Vagina (tissue), 2 donors: Measurements from ENCODE around the gene KLK12.

Experiments used
- POLR2A ChIP-seq, 2 donors: fragments of 450-650 bp; IDR thresholded peaks; one replicate each; pipeline ENCODE4 v1.6.1; 2017; ENCODE audit warnings: antibody characterized with exemption in 2 of 2, mild to moderate bottlenecking in 2 of 2, moderate library complexity in 2 of 2
- TF ChIP-seq, protein P1 (sequence below), 3 experiments: fragments of 450-650 bp in 2 of 3; fragments of 200-600 bp in 1 of 3; sonication (generic) in 1 of 3; IDR thresholded peaks; one replicate each; pipeline ENCODE4 v1.5.1; 2017 to 2019; ENCODE audit warnings: antibody characterized with exemption in 3 of 3, mild to moderate bottlenecking in 2 of 3, moderate library complexity in 2 of 3

DNA sequence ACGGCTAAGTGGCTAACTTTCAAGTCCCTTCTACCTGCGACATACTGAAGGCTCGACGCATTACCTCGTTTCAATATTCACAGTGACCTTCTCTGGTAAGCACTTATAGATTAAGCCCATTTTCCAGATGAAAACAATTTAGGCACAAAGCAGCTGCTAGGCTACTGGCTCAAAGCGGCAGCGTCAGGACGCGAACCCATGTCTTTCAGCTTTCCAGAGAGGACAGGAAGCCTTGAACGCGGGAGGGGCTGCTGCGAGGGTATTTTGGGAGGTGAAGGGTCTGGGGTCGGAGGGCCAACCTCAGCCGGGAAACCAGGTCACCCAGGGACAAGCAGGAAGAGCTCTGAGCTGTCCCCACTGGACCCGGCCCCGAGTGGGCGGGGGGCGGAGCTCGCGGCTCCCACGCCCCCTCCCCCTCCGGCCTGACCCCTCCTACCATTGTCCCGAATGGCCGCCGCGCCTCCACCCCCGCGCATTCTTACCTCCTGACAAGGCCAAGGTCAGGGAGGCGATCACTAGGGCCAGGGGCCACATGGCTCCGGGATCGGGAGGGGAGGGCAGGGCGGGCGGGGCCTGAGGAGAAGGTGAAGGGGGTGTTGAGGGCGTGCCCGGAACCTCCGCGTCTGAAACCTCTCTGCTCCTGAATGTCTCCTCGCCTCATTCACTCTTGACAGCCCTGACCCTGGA is 29.9 kb upstream of the KLK12 start, which contains the start of gene KLK13:
- TF ChIP-seq POLR2A (IDR thresholded peaks at IDR 0.05): no peak
- TF ChIP-seq, protein P1, sequence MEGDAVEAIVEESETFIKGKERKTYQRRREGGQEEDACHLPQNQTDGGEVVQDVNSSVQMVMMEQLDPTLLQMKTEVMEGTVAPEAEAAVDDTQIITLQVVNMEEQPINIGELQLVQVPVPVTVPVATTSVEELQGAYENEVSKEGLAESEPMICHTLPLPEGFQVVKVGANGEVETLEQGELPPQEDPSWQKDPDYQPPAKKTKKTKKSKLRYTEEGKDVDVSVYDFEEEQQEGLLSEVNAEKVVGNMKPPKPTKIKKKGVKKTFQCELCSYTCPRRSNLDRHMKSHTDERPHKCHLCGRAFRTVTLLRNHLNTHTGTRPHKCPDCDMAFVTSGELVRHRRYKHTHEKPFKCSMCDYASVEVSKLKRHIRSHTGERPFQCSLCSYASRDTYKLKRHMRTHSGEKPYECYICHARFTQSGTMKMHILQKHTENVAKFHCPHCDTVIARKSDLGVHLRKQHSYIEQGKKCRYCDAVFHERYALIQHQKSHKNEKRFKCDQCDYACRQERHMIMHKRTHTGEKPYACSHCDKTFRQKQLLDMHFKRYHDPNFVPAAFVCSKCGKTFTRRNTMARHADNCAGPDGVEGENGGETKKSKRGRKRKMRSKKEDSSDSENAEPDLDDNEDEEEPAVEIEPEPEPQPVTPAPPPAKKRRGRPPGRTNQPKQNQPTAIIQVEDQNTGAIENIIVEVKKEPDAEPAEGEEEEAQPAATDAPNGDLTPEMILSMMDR (IDR thresholded peaks at IDR 0.05): no peak
